Measurements from ENCODE around the gene ICAM4.
"Not testable (repeated sequence)": the region's sequence is repeated elsewhere in the genome, so short reads cannot be mapped to it uniquely, and the experiment has no call there.

ICAM4 gene

GRCh38 chr19:10320602-10321416, 34.1 kb downstream of the ICAM4 start:
- DNase-seq, result no peak

- DNase-seq, result no peak
Observed at GRCh38 chr19:10321417-10321797, 34.7 kb downstream of the ICAM4 start.

- DNase-seq, result no peak
Observed at GRCh38 chr19:10321874-10322835, 35.4 kb downstream of the ICAM4 start.

- no peak for DNase-seq
Observed at GRCh38 chr19:10325732-10326131, 39.0 kb downstream of the ICAM4 start.

- DNase-seq, result no peak
Observed at GRCh38 chr19:10327793-10328192, 41.0 kb downstream of the ICAM4 start.

- no peak for DNase-seq
Observed at GRCh38 chr19:10328558-10329429, 42.0 kb downstream of the ICAM4 start.

GRCh38 chr19:10329555-10329954, 42.8 kb downstream of the ICAM4 start:
- no peak for DNase-seq

- no peak for DNase-seq
Observed at GRCh38 chr19:10332158-10332964, 45.6 kb downstream of the ICAM4 start.

- peak; percentile 96 to 98 for DNase-seq
Observed at GRCh38 chr19:10332965-10333757, 46.4 kb downstream of the ICAM4 start, which contains the start of gene RAVER1. RAVER1 (minus strand) TSS chr19:10333529; CDS start chr19:10333507, 22 bp downstream.

GRCh38 chr19:10333758-10334587, 47.2 kb downstream of the ICAM4 start:
- DNase-seq, result no peak

- peak; percentile 60 to 83 for DNase-seq
Observed at GRCh38 chr19:10334588-10335351, 48.0 kb downstream of the ICAM4 start.

GRCh38 chr19:10335352-10335985, 48.7 kb downstream of the ICAM4 start:
- no peak for DNase-seq

GRCh38 chr19:10336725-10337124, 50.0 kb downstream of the ICAM4 start:
- not testable (repeated sequence) for DNase-seq

Measured in inflammatory macrophage treated with lipopolysaccharide for 1 hour (primary cell).